Measurements from ENCODE around the gene TMEM222. TPM values are rescaled to one million over a fixed set of nuclear protein-coding genes. Genes with fewer than 3 reads are reported as not detected.

The TMEM222 gene
- total RNA-seq, 2 experiments from 2014 or later, result 21.8 to 22.5 TPM

DNA sequence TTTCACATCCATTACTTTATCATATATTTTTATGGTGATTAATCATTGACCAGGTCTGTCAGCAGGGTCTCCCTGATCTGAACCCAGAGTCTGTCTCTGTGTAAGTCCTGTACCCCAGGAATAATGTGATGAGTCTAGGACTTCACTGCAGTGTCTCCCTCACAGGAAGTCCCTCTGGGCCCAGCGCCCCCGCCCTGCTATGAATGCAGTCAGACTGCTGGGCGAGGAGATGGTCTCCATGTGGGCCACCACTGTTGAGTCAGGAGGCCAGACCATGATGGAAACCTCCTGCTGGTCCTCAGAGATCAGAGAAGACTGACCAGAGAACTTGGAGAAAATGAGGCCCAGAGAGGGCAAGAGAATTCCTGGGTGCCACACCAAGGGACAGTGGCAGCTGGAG lies 9.5 kb downstream of the TMEM222 start:
- Histone ChIP-seq H3K27me3 (ENCODE audit: control insufficient read depth in 1 of 2, insufficient read depth in 2 of 2, low read length in 2 of 2) (no peaks in the 10 kb centered on the region), H3K36me3 (ENCODE audit: insufficient read depth, low read length) (peaks cover 85% of the 10 kb centered on the region), H3K4me3 (ENCODE audit: low read length) (no peak overlapping the region), H3K9me3 (ENCODE audit: control insufficient read depth in 1 of 2, insufficient read depth in 1 of 2, low read length in 2 of 2) (no peaks in the 10 kb centered on the region), H3K27ac (ENCODE audit: low read depth in 1 of 2, low read length in 2 of 2) (no peak overlapping the region), H3K4me1 (ENCODE audit: insufficient read depth, low read length) (peaks cover 45% of the 10 kb centered on the region)
- intact Hi-C loops (cut with DNase I, micrococcal nuclease), result no loop called here
- ATAC-seq (ENCODE audit: poor library complexity), result no peak
- Mint-ChIP-seq H3K27ac (no peak overlapping the region), H3K9me3 (no peaks in the 10 kb centered on the region), H3K4me1 (ENCODE audit: low read depth) (peaks cover 38% of the 10 kb centered on the region), H3K27me3 (no peaks in the 10 kb centered on the region), H3K4me3 (no peak overlapping the region), H3K36me3 (ENCODE audit: low read depth) (peaks cover 78% of the 10 kb centered on the region)
- no peak for DNase-seq
- POLR2A ChIA-PET, result no interaction called here
- TF ChIP-seq, protein P1, sequence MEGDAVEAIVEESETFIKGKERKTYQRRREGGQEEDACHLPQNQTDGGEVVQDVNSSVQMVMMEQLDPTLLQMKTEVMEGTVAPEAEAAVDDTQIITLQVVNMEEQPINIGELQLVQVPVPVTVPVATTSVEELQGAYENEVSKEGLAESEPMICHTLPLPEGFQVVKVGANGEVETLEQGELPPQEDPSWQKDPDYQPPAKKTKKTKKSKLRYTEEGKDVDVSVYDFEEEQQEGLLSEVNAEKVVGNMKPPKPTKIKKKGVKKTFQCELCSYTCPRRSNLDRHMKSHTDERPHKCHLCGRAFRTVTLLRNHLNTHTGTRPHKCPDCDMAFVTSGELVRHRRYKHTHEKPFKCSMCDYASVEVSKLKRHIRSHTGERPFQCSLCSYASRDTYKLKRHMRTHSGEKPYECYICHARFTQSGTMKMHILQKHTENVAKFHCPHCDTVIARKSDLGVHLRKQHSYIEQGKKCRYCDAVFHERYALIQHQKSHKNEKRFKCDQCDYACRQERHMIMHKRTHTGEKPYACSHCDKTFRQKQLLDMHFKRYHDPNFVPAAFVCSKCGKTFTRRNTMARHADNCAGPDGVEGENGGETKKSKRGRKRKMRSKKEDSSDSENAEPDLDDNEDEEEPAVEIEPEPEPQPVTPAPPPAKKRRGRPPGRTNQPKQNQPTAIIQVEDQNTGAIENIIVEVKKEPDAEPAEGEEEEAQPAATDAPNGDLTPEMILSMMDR (IDR thresholded peaks at IDR 0.05), result no peak
- CTCF ChIA-PET, result interaction anchor here (2.2 kb wide), 1 partner anchor 64 kb away, joined by 23 read pairs; no protein-coding TSS in a partner anchor

DNA sequence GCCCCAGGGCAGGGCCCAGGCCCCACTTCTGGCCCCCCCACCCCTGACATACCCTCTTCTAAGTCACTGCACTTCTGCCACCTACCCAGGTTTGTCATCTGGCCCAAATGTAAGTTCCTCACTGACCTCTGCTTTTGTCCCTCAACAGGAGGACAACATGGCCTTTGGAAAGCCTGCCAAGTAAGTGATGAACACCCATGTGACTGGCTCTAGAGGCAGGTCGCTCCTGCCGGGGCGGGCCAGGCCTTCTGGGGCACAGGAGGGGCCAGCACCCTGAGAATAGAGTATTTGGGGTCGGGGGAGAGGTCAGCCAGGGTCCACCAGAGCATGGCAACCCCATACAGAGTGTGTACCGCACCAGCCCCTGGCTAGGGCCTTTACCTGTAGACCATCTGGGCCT lies 10.0 kb downstream of the TMEM222 start:
- ATAC-seq (ENCODE audit: poor library complexity), result no peak
- no peak overlapping the region for H3K4me3 Mint-ChIP-seq
- H3K27me3 ChIP-seq (ENCODE audit: control insufficient read depth in 1 of 2, insufficient read depth in 2 of 2, low read length in 2 of 2), result no peaks in the 10 kb centered on the region
- H3K36me3 ChIP-seq (ENCODE audit: insufficient read depth, low read length), result peaks cover 84% of the 10 kb centered on the region
- TF ChIP-seq, protein P1 (IDR thresholded peaks at IDR 0.05), result no peak
- H3K27ac Mint-ChIP-seq, result no peak overlapping the region
- ChIA-PET CTCF (interaction anchor here (1.2 to 2.2 kb wide), 16 partner anchors 10 to 277 kb away, joined by 3 to 23 read pairs (median 7); partner anchors contain the start of genes MAP3K6, SYTL1 and TMEM222), POLR2A (interaction anchor here (1.5 to 1.7 kb wide), 3 partner anchors 9 to 26 kb away, joined by 6 to 12 read pairs (median 6); partner anchors contain the start of gene SYTL1)
- peaks cover 78% of the 10 kb centered on the region for H3K36me3 Mint-ChIP-seq (ENCODE audit: low read depth)
- no peak overlapping the region for H3K27ac ChIP-seq (ENCODE audit: low read depth in 1 of 2, low read length in 2 of 2)
- H3K4me1 Mint-ChIP-seq (ENCODE audit: low read depth), result peaks cover 33% of the 10 kb centered on the region
- DNase-seq, result no peak
- H3K9me3 ChIP-seq (ENCODE audit: control insufficient read depth in 1 of 2, insufficient read depth in 1 of 2, low read length in 2 of 2), result no peaks in the 10 kb centered on the region
- H3K4me3 ChIP-seq (ENCODE audit: low read length), result no peak overlapping the region
- no peaks in the 10 kb centered on the region for H3K9me3 Mint-ChIP-seq
- no peaks in the 10 kb centered on the region for H3K27me3 Mint-ChIP-seq
- intact Hi-C loops (cut with DNase I, micrococcal nuclease), result loop anchor here (1.0 to 2.0 kb wide), 2 partner anchors 56 to 63 kb away; no protein-coding TSS in a partner anchor
- H3K4me1 ChIP-seq (ENCODE audit: insufficient read depth, low read length), result peaks cover 40% of the 10 kb centered on the region

DNA sequence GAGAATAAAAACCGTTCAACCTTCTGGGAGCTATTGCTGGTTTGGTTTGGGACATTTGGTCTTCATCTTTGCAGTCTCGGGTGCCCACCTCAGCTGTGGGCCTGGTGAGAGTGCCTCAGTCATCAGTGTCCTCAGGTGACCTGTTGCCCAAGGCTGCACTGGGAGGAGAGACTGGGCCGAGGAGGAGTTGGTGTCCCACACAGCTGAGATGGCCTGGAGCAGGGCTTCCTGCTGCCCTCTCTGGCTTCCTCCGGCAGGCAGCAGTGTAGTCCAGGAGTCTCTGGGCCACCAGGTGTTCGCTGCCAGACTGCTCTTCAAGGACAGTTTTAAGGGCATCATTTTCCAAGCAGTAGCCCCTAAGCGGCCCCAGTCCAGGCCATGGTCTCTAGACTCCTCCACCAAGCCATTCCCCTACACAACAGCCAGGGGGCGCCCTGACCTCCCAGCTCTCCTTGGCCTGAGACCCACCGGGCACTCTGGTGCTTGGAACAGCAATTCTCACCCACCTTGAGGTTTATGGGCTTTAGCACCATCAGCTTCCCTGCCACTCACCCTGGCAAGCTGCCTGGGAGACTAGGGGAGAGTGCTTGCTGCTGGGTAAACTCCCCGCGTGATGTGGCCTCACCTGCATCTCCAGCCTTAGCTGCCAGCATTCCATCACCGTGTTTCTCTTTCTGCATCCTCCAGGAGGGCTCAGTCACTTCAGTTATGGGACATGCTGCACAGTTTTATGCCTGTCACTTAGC lies 10.7 kb downstream of the TMEM222 start:
- no peak overlapping the region for H3K4me3 ChIP-seq (ENCODE audit: low read length)
- intact Hi-C loops (cut with DNase I, micrococcal nuclease), result loop anchor here (1.0 to 2.0 kb wide), 2 partner anchors 56 to 62 kb away; no protein-coding TSS in a partner anchor
- no peak overlapping the region for H3K27ac ChIP-seq (ENCODE audit: low read depth in 1 of 2, low read length in 2 of 2)
- H3K36me3 Mint-ChIP-seq (ENCODE audit: low read depth), result peaks cover 76% of the 10 kb centered on the region
- H3K9me3 Mint-ChIP-seq, result no peaks in the 10 kb centered on the region
- H3K27me3 Mint-ChIP-seq, result no peaks in the 10 kb centered on the region
- no peaks in the 10 kb centered on the region for H3K27me3 ChIP-seq (ENCODE audit: control insufficient read depth in 1 of 2, insufficient read depth in 2 of 2, low read length in 2 of 2)
- peak overlapping the region; percentile 56 for H3K4me3 Mint-ChIP-seq
- H3K4me1 ChIP-seq (ENCODE audit: insufficient read depth, low read length), result peaks cover 32% of the 10 kb centered on the region
- H3K9me3 ChIP-seq (ENCODE audit: control insufficient read depth in 1 of 2, insufficient read depth in 1 of 2, low read length in 2 of 2), result no peaks in the 10 kb centered on the region
- DNase-seq, result peak; percentile 37 to 81 (median 53)
- ChIA-PET POLR2A (interaction anchor here (0.9 to 1.7 kb wide), 6 partner anchors 9 to 29 kb away, joined by 3 to 12 read pairs (median 5); partner anchors contain the start of gene SYTL1), CTCF (interaction anchor here (0.6 to 2.2 kb wide), 26 partner anchors 8 to 276 kb away, joined by 3 to 23 read pairs (median 4); partner anchors contain the start of genes MAP3K6, SYTL1 and TMEM222)
- peaks cover 29% of the 10 kb centered on the region for H3K4me1 Mint-ChIP-seq (ENCODE audit: low read depth)
- ATAC-seq (ENCODE audit: poor library complexity), result peak; percentile 87
- no peak overlapping the region for H3K27ac Mint-ChIP-seq
- TF ChIP-seq, protein P1 (IDR thresholded peaks at IDR 0.05), result peak; percentile 82
- H3K36me3 ChIP-seq (ENCODE audit: insufficient read depth, low read length), result peaks cover 78% of the 10 kb centered on the region
